Fibroblast of pulmonary artery (primary cell): ENCODE data around the gene STEAP3.

Experiments
- DNase-seq: peaks from one replicate; pipeline ENCODE4 v3.0.0-alpha.2; 2010; ENCODE audit warnings: low read depth
- H3K4me3 ChIP-seq: replicated peaks from 2 replicates; pipeline ENCODE4 v1.5.1; 2011; ENCODE audit warnings: low read depth, mild to moderate bottlenecking, control low read depth, low read length, moderate library complexity
- CTCF ChIP-seq: IDR thresholded peaks from 2 replicates; pipeline ENCODE4 v1.5.1; 2011; ENCODE audit warnings: mild to moderate bottlenecking, control low read depth, low read length, inconsistent platforms; ENCODE audit errors: missing control alignments

STEAP3 gene

GRCh38 chr2:119304847-119305246 lies 81.2 kb downstream of the STEAP3 start:
- H3K4me3 ChIP-seq = no peak overlapping the region
- no peak for DNase-seq
- TF ChIP-seq CTCF = no peak

- no peak for TF ChIP-seq CTCF
- no peak overlapping the region for H3K4me3 ChIP-seq
- no peak for DNase-seq
These were observed 82.0 kb downstream of the STEAP3 start for GRCh38 chr2:119305497-119306195.

DNA sequence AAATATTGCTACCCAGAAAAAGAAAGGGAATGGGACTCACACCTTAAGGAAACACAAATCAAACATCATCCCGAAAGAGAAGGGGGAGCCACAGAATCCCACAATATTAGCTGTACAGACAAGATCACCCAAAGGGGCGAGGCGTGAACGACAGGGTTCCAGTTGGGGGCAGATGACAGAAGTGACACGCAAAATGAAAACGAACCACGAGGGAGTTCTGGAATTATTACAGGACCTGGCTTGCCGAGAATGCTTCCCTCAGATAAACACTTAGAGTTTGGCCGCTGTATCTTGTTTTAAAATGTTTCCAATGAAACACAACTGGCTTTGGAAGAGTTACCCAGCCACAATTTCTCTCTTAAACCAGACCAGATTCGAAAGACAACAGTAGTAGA lies 82.6 kb downstream of the STEAP3 start:
- DNase-seq = no peak
- TF ChIP-seq CTCF = no peak
- H3K4me3 ChIP-seq = no peak overlapping the region

GRCh38 chr2:119307419-119308140 lies 83.9 kb downstream of the STEAP3 start:
- no peak for TF ChIP-seq CTCF
- DNase-seq = no peak
- H3K4me3 ChIP-seq = no peak overlapping the region

- no peak for TF ChIP-seq CTCF
- no peak for DNase-seq
- no peak overlapping the region for H3K4me3 ChIP-seq
These were observed 85.2 kb downstream of the STEAP3 start for GRCh38 chr2:119308793-119309330.

DNA sequence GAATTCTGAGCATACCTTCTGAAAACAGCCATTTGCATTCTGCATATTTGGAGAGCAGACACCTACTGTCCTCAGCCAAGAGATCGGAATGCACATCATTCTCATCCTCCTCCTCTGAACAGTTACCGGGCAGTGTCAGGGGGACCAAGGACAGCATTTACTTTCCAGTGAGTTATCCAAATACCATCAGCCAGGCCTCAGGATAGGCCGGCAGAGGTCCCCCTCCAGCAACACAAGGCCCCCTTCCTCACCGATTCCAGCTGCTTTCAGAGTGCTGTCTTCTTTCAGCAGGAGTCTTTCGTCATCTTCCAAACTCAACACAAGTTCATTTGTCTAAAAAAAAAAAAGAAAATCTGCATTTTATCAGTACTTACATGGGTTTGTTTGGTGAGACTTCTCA lies 87.7 kb downstream of the STEAP3 start:
- no peak overlapping the region for H3K4me3 ChIP-seq
- no peak for TF ChIP-seq CTCF
- no peak for DNase-seq
